Inflammatory macrophage treated with lipopolysaccharide for 1 hour (primary cell): ENCODE data around the gene TEDC1.

ENCODE experiments used
- DNase-seq, 2 donors: peaks; one replicate each; pipeline ENCODE4 v3.0.0-alpha.2; 2020 to 2022

TEDC1 gene

GRCh38 chr14:105486163-105486973 lies 4.7 kb upstream of the TEDC1 start, which contains the start of gene CRIP1:
CRIP1 (plus strand) TSS chr14:105486886; CDS start chr14:105487260, 374 bp downstream.
- peak; percentile 11 to 60 for DNase-seq

- no peak for DNase-seq
Measured at GRCh38 chr14:105486974-105487448, 4.0 kb upstream of the TEDC1 start.

DNA sequence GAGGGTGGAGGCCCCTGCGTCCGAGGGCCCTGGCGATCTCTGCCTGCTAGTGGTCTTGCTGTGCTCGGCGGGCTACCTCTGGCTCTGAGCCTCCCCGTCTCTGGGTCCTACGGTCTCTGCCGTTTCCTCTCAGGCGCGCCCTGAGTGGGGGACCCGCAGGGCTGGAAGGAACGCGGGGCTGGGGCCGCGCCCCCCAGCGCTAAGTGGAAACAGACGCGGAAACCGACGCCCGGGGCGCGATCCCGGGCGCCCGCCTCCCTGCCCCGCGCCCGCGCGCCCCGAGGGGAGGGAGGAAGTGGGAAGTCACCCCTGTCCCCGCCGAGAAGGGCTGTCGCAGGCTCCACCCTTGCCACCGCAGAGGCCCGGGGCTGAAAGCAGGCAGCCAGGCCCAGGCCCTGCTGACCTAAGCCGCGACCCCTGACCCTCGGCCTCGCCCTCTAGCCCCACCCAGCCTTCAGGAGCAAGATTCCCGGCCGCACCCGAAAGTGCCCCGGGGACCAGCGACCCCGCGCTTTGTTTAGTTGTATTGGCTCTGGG lies 3.5 kb upstream of the TEDC1 start:
- peak; percentile 65 for DNase-seq

DNA sequence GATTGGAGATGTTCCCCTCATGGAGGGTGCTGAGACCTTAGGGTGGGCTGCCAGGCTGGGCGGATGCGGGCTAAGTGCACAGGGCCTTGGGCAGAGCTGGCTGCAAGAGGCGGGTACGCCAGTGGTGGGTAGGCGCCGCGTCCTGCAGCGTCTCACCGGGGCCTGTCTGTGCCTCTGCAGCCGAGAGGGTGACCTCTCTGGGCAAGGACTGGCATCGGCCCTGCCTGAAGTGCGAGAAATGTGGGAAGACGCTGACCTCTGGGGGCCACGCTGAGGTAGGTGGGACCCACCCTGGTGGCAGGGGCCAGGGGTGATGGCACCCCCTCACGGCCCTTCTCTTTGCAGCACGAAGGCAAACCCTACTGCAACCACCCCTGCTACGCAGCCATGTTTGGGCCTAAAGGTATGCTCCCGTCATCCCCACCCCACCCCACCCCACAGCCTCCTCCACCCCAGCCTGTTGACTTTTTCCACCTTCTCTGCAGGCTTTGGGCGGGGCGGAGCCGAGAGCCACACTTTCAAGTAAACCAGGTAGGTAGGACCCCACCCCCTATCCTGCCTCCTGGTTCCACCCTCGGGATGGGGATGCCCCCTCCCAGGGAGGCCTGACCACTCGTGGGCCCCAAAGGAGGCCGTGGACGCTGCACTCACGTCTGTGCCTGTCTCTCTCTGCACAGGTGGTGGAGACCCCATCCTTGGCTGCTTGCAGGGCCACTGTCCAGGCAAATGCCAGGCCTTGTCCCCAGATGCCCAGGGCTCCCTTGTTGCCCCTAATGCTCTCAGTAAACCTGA lies 2.9 kb upstream of the TEDC1 start:
- no peak for DNase-seq

DNA sequence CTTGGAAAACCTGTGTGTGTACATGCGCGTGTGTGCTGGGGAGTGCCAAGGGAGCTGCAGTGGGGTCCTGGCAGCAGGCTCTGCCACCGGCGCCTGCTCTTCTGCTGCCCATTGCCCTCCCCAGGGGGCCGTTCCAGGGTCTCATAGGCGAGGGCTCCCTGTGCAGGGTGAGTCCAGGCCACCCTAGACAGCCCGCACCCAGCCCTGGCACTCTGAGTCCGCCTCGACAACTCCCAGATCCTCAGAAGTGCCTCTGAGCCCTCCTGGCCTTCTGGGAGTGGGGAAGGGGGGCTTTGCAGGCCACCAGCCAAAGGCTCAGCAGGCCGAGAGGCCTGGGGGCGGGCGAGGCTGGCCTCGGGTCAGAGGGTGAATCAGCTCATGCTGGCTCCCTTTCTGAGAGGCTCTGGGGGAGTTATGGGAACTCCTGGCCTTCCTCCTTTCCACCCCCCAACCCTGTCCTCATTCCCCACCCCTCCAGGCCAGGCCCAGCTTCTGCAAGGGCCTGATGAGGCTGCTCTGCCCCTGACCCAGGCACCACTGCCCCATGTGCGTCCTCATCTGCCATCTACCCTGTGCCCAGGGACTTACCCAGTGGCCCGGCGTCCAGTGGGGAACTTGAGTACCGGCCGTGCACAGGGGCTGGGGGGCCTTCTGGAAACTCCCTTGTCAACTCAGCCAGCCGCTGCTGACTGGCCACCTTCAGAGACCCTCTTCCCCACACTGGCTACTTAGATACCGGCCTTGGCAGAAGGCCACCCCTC lies 2.1 kb upstream of the TEDC1 start:
- peak; percentile 38 to 79 for DNase-seq

- DNase-seq, result peak; percentile 63 to 64
Measured at GRCh38 chr14:105489542-105490266, 1.3 kb upstream of the TEDC1 start.

GRCh38 chr14:105490267-105490571 lies 827 bp upstream of the TEDC1 start:
- DNase-seq, result no peak

- peak; percentile 73 to 95 for DNase-seq
Measured at GRCh38 chr14:105491366-105491973, 424 bp downstream of the TEDC1 start.

DNA sequence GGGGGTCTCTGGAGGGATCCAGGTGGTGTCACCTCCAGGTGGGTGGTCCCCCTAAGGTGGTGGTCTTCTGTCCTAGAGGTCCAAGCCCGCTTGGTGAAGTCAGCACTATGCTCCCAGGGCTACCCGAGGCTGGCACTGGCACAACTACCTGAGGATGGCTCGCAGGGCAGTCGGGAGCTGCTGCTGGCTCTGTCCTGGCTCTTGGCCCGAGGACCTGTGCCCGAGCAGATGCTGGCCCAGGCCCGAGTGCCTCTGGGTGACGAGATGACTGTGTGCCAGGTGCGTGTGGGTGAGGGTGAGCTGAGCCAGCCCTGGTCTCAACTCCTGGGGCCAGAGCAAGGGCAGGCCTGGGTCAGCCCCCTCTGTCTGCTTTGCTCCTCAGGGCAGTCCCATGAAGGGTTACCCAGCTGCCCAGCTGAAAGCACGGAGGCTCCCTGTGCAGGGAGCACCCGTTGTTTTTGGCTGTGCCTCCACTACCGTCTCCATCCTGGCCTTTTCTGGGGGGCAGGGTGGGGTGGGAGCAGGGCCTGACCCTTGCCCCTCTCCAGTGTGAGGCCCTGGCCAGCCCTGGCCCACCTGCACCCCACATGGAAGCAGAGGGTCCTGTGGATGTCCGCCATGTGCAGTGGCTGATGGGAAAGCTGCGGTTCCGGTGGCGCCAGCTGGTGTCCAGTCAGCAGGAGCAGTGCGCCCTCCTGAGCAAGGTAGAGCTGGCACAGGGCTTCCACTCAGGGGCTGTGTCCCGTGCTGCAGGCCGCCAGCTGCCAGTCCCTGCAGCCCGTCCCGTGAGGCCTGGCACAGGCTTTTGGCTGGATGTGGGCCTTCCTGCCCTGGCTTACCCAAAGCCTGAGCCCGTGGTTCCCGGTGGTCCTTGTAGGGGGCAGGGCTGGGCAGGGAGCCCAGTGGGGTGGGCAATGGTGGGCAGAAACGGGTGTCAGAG lies 1.3 kb downstream of the TEDC1 start:
- no peak for DNase-seq

- DNase-seq, result no peak
Measured at GRCh38 chr14:105492971-105493871, 2.2 kb downstream of the TEDC1 start.

DNA sequence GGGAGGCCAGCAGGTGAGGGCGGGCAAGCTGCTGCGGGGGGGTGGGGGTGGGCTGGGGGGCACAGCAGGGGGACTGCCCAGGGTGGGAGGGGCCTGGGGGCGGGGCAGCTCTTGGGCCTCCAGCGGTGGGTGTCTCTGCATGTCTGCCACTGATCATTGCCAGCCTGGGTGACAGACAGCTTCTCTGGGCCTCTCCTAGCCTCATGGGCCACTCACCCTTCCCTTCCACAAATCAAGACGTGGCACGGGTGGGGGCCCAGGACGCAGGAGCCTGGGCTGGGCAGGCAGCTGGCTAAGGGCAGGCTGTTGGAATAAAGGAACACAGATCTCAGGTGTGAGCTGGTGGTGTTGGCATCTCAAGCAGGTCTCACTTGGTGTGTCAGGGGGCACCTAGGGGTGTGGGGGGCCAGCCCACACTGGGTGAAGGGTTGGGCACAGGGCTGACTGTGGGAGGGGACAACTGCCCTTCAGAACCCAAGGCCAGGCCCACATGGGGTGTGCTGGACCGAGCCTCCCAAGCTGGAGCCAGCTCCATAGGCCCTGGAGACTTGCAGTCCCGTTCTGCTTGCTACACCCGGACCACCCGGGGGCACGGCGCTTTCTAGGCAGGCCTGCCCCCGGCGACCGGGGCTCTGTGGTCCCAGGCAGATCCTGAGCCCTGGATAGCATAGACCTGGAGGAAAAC lies 3.0 kb downstream of the TEDC1 start:
- DNase-seq, result no peak

GRCh38 chr14:105494606-105494929 lies 3.5 kb downstream of the TEDC1 start:
- DNase-seq, result no peak

GRCh38 chr14:105495101-105495989 lies 4.3 kb downstream of the TEDC1 start:
- no peak for DNase-seq

DNA sequence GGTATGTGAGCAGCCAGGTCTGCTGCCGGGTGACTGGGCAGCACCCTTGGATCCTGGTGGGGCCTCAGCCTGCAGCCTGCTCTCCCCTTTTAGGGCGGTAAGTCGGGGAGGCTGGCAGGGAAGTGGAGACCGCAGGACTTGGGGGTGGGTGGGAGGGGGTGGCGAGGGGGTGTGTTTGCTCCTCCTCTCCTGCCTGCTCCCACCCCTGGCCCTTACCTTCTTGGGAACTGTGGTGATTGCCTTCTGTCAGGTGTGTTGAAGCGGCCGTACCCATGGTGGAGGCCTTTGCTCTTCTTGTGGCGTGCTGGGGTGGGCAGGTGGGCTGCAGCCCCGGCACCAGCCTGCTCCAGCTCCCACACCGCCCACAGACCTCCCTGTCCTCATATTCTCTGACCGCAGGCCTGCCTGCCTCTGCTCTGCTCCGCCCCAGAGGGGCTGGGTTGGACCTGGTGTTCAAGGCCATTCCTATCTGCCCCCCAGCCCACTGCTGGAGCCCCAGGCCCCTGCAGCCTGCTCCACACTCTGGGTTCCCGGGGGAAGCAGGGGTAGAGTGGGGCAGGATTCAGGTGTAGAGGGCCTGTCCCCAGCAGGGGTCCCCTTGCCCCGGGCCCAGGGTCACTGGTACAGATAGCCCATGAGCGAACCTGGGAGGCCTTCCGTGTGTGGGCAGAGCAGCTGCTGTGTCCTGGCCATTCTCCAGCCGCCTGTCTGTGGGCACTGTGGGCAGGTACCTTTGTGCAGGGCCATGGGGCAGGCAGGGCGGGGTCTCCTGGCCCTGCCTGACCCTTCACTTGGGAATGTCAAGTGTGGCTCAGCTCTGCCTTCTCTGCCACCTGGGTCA lies 5.2 kb downstream of the TEDC1 start:
- DNase-seq, result no peak

GRCh38 chr14:105496831-105497591 lies 6.0 kb downstream of the TEDC1 start:
- no peak for DNase-seq
